Spleen (tissue), 11 donors: Measurements from ENCODE around the gene FKBP2. TPM values are rescaled to one million over a fixed set of nuclear protein-coding genes. Genes with fewer than 3 reads are reported as not detected.

Source experiments
- DNase-seq: peaks from one replicate; pipeline ENCODE4 v3.0.0-alpha.2; 2020
- H3K27ac ChIP-seq, 8 donors: fragments of 200-600 bp; sonication (generic) in 7 of 8; 1 replicate in 4 of 8; 2 replicates in 4 of 8; pipeline versions ENCODE4 v1.5.0 to v1.8.0; 2016 to 2021; ENCODE audit warnings: inconsistent platforms in 4 of 8, mild to moderate bottlenecking in 4 of 8, moderate library complexity in 1 of 8
- H3K27me3 ChIP-seq, 7 donors: fragments of 200-600 bp; sonication (generic) in 6 of 7; replicated peaks in 1 of 7; 1 replicate in 4 of 7; 2 replicates in 3 of 7; pipeline versions ENCODE4 v1.5.0 to v1.8.0; 2016 to 2021; ENCODE audit warnings: inconsistent platforms in 3 of 7, mild to moderate bottlenecking in 1 of 7
- H3K36me3 ChIP-seq, 6 donors: fragments of 200-600 bp; sonication (generic) in 5 of 6; 1 replicate in 4 of 6; 2 replicates in 2 of 6; pipeline versions ENCODE4 v1.5.0 to v1.8.0; 2016 to 2021; ENCODE audit warnings: inconsistent platforms in 2 of 6
- H3K4me1 ChIP-seq, 6 donors: fragments of 200-600 bp; sonication (generic) in 5 of 6; 1 replicate in 3 of 6; 2 replicates in 3 of 6; pipeline versions ENCODE4 v1.5.0 to v1.8.0; 2016 to 2021; ENCODE audit warnings: inconsistent platforms in 3 of 6
- H3K4me3 ChIP-seq, 8 donors: fragments of 200-600 bp; sonication (generic) in 7 of 8; 1 replicate in 4 of 8; 2 replicates in 4 of 8; pipeline versions ENCODE4 v1.5.0 to v1.8.0; 2016 to 2021; ENCODE audit warnings: inconsistent platforms in 4 of 8, mild to moderate bottlenecking in 4 of 8, moderate library complexity in 2 of 8
- H3K9me3 ChIP-seq, 8 donors: fragments of 200-600 bp; sonication (generic) in 7 of 8; 1 replicate in 4 of 8; 2 replicates in 4 of 8; pipeline versions ENCODE4 v1.5.0 to v1.8.0; 2016 to 2021; ENCODE audit warnings: inconsistent platforms in 4 of 8
- CTCF ChIP-seq, 11 experiments: fragments of 200-600 bp in 7 of 11; fragments of 450-650 bp in 4 of 11; sonication (generic) in 4 of 11; IDR thresholded peaks in 8 of 11; conservative IDR thresholded peaks in 3 of 11; 1 replicate in 7 of 11; 2 replicates in 4 of 11; pipeline versions ENCODE4 v1.4.0 to v1.8.0; 2016 to 2021; ENCODE audit warnings: antibody characterized with exemption in 11 of 11, inconsistent platforms in 4 of 11, mild to moderate bottlenecking in 1 of 11
- POLR2A ChIP-seq, 3 donors: fragments of 450-650 bp; IDR thresholded peaks; one replicate each; pipeline ENCODE4 v1.5.1; 2017; ENCODE audit warnings: antibody characterized with exemption in 3 of 3, mild to moderate bottlenecking in 1 of 3
- POLR2AphosphoS5 ChIP-seq, 3 donors: sonication (generic); formaldehyde crosslinking; IDR thresholded peaks; one replicate each; pipeline ENCODE4 v1.5.1; 2017; ENCODE audit warnings: antibody characterized with exemption in 3 of 3
- WGBS, 5 donors: extraction: QIAGEN DNeasy Blood & Tissue Kit in 3 of 5; methylation state at CpG; one replicate each; pipeline versions ENCODE4 v1.1.5 to v1.1.7; 2013 to 2018; 5-methylcytosine and 5-hydroxymethylcytosine counted together
- intact Hi-C: fragments of 100-400 bp; cut with DNase I; formaldehyde crosslinking; loops from one replicate; pipeline ENCODE4 v1.15.0; 2023; ENCODE audit warnings: low total_unique reads
- polyA plus RNA-seq, 3 donors: library from polyadenylated mRNA; stranded (reverse); fragments of 200-250 nt; gene quantifications; one replicate each; pipeline ENCODE4 v1.2.1, GENCODE V29; 2013
- total RNA-seq, 7 donors: library from RNA; depleted of rRNA in 3 of 7; stranded (reverse); fragments of >200 nt in 3 of 7; fragmentation: NEBNext Ultra II Directional in 4 of 7; extraction: Animal tissue kit (Norgen Biotek cat#: 25700) in 4 of 7; gene quantifications; one replicate each; pipeline versions ENCODE4 v1.1.0 to v1.2.1, GENCODE V29; 2016 to 2021
- donor health status: healthy with polysubstance abuse.
- donor health status: DM: no; HTN: no; CAD: no; lungs with moderate emphysema.
- donor health status: DM: no; HTN: no; CAD: no.
- donor health status: Bipolar disorder and iron deficiency.
- donor health status: healthy.
- donor health status: DM: no; HTN: no; CAD: no.
- donor health status: DM: yes; HTN: yes; CAD: no.

The FKBP2 gene
- total and polyA plus RNA-seq, 10 donors, result 26.9 to 104 (median 44.7) TPM

DNA sequence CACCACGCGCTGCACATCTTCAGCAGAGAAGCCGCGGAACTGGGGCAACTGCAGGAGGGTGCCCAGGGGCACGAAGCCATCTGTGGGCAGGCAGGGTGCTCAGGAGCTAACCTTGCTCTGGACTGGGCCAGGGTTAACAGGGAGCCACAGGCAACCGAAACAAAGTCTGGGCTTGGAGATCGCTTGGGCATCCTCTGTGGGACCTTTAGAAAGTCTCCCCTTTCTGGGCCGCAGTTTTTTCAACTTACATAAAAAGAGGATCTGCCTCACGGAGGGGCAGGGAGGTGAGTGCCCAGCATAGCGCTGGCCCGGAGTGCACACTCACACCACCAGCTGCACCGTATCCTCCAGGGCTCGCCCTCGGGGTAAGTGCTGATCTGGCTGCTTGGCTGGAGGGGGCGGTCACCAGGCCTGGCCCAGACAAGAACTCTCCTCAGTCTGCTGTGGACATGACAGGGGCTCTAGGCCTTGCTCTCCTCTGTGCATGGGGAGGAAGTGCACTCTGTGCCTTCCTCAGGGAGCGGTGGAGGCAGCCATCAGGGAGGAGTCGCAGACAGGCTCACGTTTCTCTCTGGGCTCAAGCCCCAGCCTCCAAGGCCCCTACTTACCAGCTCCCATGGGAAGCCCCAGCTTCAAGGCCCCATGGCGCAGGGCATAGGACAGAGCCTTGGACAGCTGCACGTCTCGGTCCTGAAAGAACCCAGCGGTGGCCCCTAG is 15.8 kb upstream of the FKBP2 start:
- intact Hi-C loops, result no loop called here
- TF ChIP-seq POLR2AphosphoS5 (IDR thresholded peaks at IDR 0.05), result peak; percentile 44 to 77 (median 58)
- TF ChIP-seq CTCF (IDR thresholded peaks at IDR 0.05 in 8 of 11, conservative IDR thresholded peaks at IDR 0.05 in 3 of 11), result peak in 1 of 11 experiments; percentile 2
- no peak for TF ChIP-seq POLR2A (IDR thresholded peaks at IDR 0.05)
- no peaks in the 10 kb centered on the region for H3K9me3 ChIP-seq
- peaks cover 0 to 54% (median 34%) of the 10 kb centered on the region in 6 donors for H3K36me3 ChIP-seq
- H3K4me3 ChIP-seq, result peak overlapping the region; percentile 72 to 97 (median 75)
- peak overlapping the region in 7 of 8 donors; percentile 89 to 98 (median 94) for H3K27ac ChIP-seq
- peaks cover 34 to 91% (median 63%) of the 10 kb centered on the region in 6 donors for H3K4me1 ChIP-seq
- peak; percentile 84 for DNase-seq
- H3K27me3 ChIP-seq, result no peaks in the 10 kb centered on the region
- 60 to 91% (median 62%) methylated on average over 9 to 22 of the region's 22 CpGs for WGBS, 5 donors

DNA sequence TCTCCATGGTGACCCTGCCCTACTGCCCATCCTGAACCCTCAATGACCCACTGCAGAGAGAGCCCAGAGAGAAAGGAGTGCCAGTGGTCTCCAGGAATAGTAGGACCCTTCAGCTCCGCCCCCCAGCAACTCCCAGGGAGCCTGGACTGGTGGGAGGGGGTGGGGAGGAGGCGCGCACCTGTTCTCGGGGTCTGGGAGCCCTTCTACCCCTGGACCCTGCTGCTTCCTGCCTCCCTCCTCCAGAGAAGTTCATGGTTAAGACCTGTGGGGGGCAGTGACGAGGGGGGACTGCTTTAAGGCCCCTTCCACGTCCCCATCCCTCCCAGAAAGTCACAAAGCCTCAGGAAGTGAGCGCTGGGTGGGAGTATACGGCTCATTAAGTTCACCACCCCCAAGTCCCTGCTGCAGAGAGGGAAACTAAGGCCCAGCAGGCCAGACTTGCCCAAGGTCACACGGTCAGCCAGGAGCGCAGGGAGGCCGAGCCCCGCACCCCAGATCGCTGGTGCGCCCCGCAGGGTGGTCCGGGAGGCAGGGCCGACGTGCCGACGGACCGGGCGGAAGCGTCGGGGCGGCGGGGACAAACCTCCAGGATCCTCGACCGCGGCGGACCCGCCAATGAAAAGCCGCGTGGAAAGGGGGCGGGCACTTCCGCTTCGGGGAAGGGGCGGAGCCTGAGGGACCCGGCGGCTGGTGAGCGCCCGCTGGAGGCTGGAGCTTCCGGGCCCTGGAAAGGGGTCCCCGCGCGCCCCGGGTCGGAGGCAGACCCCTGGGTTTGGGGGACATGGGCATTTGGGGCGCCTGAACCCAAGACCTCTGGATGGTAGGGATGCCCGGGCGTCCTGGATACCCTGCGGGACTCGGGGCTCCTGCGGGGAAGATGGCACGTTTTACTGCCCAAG is 15.0 kb upstream of the FKBP2 start, which contains the start of the genes NUDT22 and TRPT1:
Gene NUDT22, plus strand, starts transcription at position 667 of the 899 bp plus-strand sequence. CDS start 379 bp downstream, outside the sequence.
Gene TRPT1, minus strand, starts transcription at position 579 of the 899 bp plus-strand sequence. Its CDS starts 326 bp downstream, at position 253.
- Histone ChIP-seq H3K27me3 (no peaks in the 10 kb centered on the region), H3K9me3 (no peaks in the 10 kb centered on the region), H3K4me1 (peaks cover 36 to 92% (median 66%) of the 10 kb centered on the region in 6 donors), H3K4me3 (peak within 1 kb of the TSS; percentile 72 to 97 (median 75)), H3K36me3 (peaks cover 0 to 45% (median 26%) of the 10 kb centered on the region in 6 donors), H3K27ac (peak within 1 kb of the TSS; percentile 89 to 98 (median 94))
- TF ChIP-seq CTCF (IDR thresholded peaks at IDR 0.05 in 8 of 11, conservative IDR thresholded peaks at IDR 0.05 in 3 of 11) (peak in 6 of 11 experiments; percentile 5 to 43 (median 14)), POLR2A (IDR thresholded peaks at IDR 0.05) (peak; percentile 9 to 79 (median 66)), POLR2AphosphoS5 (IDR thresholded peaks at IDR 0.05) (peak; percentile 93 to 96 (median 93))
- 0 to 2% (median 1%) methylated on average over 23 to 54 of the region's 54 CpGs for WGBS, 5 donors
- intact Hi-C loops, result no loop called here
- peak; percentile 98 for DNase-seq

DNA sequence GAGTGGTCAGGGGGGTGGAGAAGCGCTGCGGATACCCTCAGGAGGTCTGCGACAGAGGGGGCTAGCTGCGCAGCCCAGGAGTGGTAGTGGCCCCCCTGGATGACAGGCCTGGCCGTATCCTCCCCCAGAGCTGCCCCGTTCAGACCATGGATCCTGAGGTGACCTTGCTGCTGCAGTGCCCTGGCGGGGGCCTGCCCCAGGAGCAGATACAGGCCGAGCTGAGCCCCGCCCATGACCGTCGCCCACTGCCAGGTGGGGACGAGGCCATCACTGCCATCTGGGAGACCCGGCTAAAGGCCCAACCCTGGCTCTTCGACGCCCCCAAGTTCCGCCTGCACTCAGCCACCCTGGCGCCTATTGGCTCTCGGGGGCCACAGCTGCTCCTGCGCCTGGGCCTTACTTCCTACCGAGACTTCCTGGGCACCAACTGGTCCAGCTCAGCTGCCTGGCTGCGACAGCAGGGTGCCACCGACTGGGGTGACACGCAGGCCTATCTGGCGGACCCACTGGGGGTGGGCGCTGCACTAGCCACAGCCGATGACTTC is 14.3 kb upstream of the FKBP2 start:
- no peaks in the 10 kb centered on the region for H3K27me3 ChIP-seq
- TF ChIP-seq POLR2AphosphoS5 (IDR thresholded peaks at IDR 0.05), result peak; percentile 69 to 78 (median 76)
- TF ChIP-seq CTCF (IDR thresholded peaks at IDR 0.05 in 8 of 11, conservative IDR thresholded peaks at IDR 0.05 in 3 of 11), result peak in 1 of 11 experiments; percentile 6
- TF ChIP-seq POLR2A (IDR thresholded peaks at IDR 0.05), result no peak
- H3K4me3 ChIP-seq, result peak overlapping the region; percentile 72 to 97 (median 75)
- no peaks in the 10 kb centered on the region for H3K9me3 ChIP-seq
- H3K27ac ChIP-seq, result peak overlapping the region; percentile 89 to 98 (median 94)
- peak; percentile 94 for DNase-seq
- intact Hi-C loops, result no loop called here
- peaks cover 42 to 95% (median 74%) of the 10 kb centered on the region in 6 donors for H3K4me1 ChIP-seq
- H3K36me3 ChIP-seq, result peaks cover 0 to 38% (median 18%) of the 10 kb centered on the region in 6 donors
- 0 to 4% (median 3%) methylated on average over 2 to 26 of the region's 26 CpGs for WGBS, 5 donors
